PC-9 (cell line): Measurements from ENCODE around the gene SPAG5. TPM values are rescaled to one million over a fixed set of nuclear protein-coding genes. Genes with fewer than 3 reads are reported as not detected.

Experiments used
- BruUV-seq: library from RNA; stranded (reverse); fragments of 400-500 nt; replicated peaks from 2 replicates; lab custom pipeline; 2021; lab: Mats Ljungman, UMichigan
- CTCF ChIA-PET: fragments of 300-600 bp; sonication (Branson Sonifier 250); formaldehyde crosslinking; loops from one replicate; lab custom pipeline; 2022; ENCODE audit warnings: antibody characterized with exemption; lab: Charles Lee
- POLR2A ChIA-PET: fragments of 300-600 bp; sonication (Branson Sonifier 250); formaldehyde crosslinking; loops from one replicate; lab custom pipeline; 2022; ENCODE audit warnings: antibody characterized with exemption; ENCODE audit not compliant: unreplicated experiment; lab: Charles Lee
- DNase-seq, 2 experiments: peaks; one replicate each; pipeline versions ENCODE4 v3.0.0 to v3.0.0-alpha.2; 2015 to 2022; ENCODE audit warnings: mixed read lengths in 1 of 2
- H2AFZ ChIP-seq: fragments of 200-600 bp; sonication (generic); 2 replicates; pipeline ENCODE4 v1.8.1; 2017; ENCODE audit warnings: antibody characterized with exemption
- H3F3A ChIP-seq: fragments of 200-600 bp; sonication (generic); 2 replicates; pipeline ENCODE4 v1.8.1; 2017; ENCODE audit warnings: antibody characterized with exemption, mild to moderate bottlenecking, low read depth; ENCODE audit not compliant: insufficient read depth
- H3K27ac ChIP-seq: fragments of 200-600 bp; sonication (generic); 2 replicates; pipeline ENCODE4 v1.6.1; 2016; ENCODE audit warnings: mixed run types
- H3K27me3 ChIP-seq: fragments of 200-600 bp; sonication (generic); 2 replicates; pipeline ENCODE4 v1.6.1; 2016; ENCODE audit warnings: low read depth, mixed run types; ENCODE audit not compliant: insufficient read depth
- H3K36me3 ChIP-seq: fragments of 200-600 bp; sonication (generic); 2 replicates; pipeline ENCODE4 v1.6.1; 2016; ENCODE audit warnings: low read depth, mixed run types
- H3K4me1 ChIP-seq: fragments of 200-600 bp; sonication (generic); replicated peaks from 2 replicates; pipeline ENCODE4 v1.6.1; 2016; ENCODE audit warnings: mixed run types; ENCODE audit not compliant: insufficient read depth
- H3K4me2 ChIP-seq: fragments of 200-600 bp; sonication (generic); 2 replicates; pipeline ENCODE4 v1.6.1; 2017; ENCODE audit warnings: mixed run types
- H3K4me3 ChIP-seq: fragments of 200-600 bp; sonication (generic); 2 replicates; pipeline ENCODE4 v1.6.1; 2016; ENCODE audit warnings: mixed run types
- H3K79me2 ChIP-seq: fragments of 200-600 bp; sonication (generic); 2 replicates; pipeline ENCODE4 v1.6.1; 2017; ENCODE audit warnings: low read depth, mixed run types
- H3K9me2 ChIP-seq: fragments of 200-600 bp; sonication (generic); 2 replicates; pipeline ENCODE4 v1.8.1; 2017; ENCODE audit warnings: mild to moderate bottlenecking; ENCODE audit not compliant: insufficient read depth
- H3K9me3 ChIP-seq: fragments of 200-600 bp; sonication (generic); 2 replicates; pipeline ENCODE4 v1.8.1; 2016; ENCODE audit warnings: low read depth; ENCODE audit not compliant: insufficient read depth
- H4K20me1 ChIP-seq: fragments of 200-600 bp; sonication (generic); 2 replicates; pipeline ENCODE4 v1.8.1; 2017; ENCODE audit not compliant: insufficient read depth
- CTCF ChIP-seq: fragments of 200-600 bp; sonication (generic); conservative IDR thresholded peaks from 2 replicates; pipeline ENCODE4 v1.6.1; 2017; ENCODE audit warnings: mixed run types, antibody characterized with exemption, mild to moderate bottlenecking, moderate library complexity
- EZH2 ChIP-seq: fragments of 200-600 bp; sonication (generic); IDR thresholded peaks from 2 replicates; pipeline ENCODE4 v1.8.0; 2017; ENCODE audit warnings: antibody characterized with exemption, low read depth
- intact Hi-C: fragments of 100-400 bp; cut with micrococcal nuclease; formaldehyde crosslinking; loops from one replicate; pipeline ENCODE4 v1.10.0; 2022; ENCODE audit not compliant: unreplicated experiment
- total RNA-seq: library from RNA; stranded (reverse); gene quantifications from 2 replicates; pipeline ENCODE4 v1.2.3, GENCODE V29; 2021

The SPAG5 gene
- total RNA-seq, 1 experiment from 2014 or later: 101 TPM

- H3K4me3 ChIP-seq: no peak overlapping the region
- no peaks in the 10 kb centered on the region for H3K27me3 ChIP-seq
- no peak overlapping the region for H3K4me2 ChIP-seq
- H3K4me1 ChIP-seq: no peaks in the 10 kb centered on the region
- no peaks in the 10 kb centered on the region for H3K9me2 ChIP-seq
- POLR2A ChIA-PET: no interaction called here
- no peak overlapping the region for H3K27ac ChIP-seq
- no peaks in the 10 kb centered on the region for H3K9me3 ChIP-seq
- DNase-seq: no peak
- no peaks in the 10 kb centered on the region; the same call in 1 of the 2 replicates for H4K20me1 ChIP-seq
- H3K36me3 ChIP-seq: peaks cover 26% of the 10 kb centered on the region
- CTCF ChIA-PET: no interaction called here
- intact Hi-C loops: no loop called here
- no peaks in the 10 kb centered on the region for H3K79me2 ChIP-seq
- H2AFZ ChIP-seq: no peak overlapping the region
- no peaks in the 10 kb centered on the region for H3F3A ChIP-seq
- BruUV-seq: no TSS peak
- TF ChIP-seq EZH2 (no peak), CTCF (no peak)
Observed at GRCh38 chr17:28623696-28624095, 24.9 kb upstream of the SPAG5 start.

DNA sequence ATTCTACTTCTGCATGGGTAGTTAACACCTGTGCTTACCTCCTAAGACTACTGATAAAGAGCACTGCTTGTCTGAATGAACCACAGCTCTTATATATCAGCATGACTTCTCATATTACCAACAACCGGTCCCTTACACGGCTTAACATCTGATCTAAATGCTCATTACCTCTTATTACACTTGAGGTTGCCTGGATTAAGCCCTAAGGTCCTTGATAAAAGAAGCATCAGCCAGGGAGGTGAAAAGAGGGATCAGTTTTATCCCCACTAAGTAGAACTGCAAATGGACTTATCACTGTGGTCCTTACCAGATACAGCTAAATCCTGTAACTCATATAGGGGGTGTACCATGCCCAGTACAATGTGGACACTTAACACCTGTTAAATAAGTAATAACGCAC lies 23.4 kb upstream of the SPAG5 start:
- BruUV-seq: no TSS peak
- H3K9me3 ChIP-seq: no peaks in the 10 kb centered on the region

DNA sequence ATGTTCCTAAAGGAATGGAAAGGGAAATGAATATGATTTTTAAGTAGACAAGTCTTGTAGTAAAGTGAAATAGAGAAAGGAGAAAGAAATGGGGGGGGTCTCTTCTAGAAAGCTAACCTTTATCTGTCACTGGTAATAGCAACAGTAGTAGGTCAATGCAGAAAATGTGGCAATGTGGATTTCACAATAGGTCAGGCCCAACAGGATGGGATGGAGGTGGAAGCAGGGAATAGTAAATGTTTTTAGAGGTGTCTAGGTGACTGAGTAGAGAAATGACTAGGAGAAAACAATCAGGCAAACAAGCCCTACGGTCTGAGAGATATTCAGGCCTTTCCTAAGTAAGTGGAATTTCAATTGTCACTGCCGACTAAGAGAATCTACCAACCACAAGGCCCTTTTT lies 21.2 kb upstream of the SPAG5 start:
- Histone ChIP-seq H2AFZ (no peak overlapping the region), H3K9me3 (no peaks in the 10 kb centered on the region), H3K4me2 (no peak overlapping the region), H3K4me1 (no peaks in the 10 kb centered on the region), H3K9me2 (no peaks in the 10 kb centered on the region), H3K27ac (no peak overlapping the region), H3K4me3 (no peak overlapping the region), H4K20me1 (no peaks in the 10 kb centered on the region; the same call in 1 of the 2 replicates), H3K36me3 (peaks cover 40% of the 10 kb centered on the region), H3K27me3 (no peaks in the 10 kb centered on the region), H3F3A (no peaks in the 10 kb centered on the region), H3K79me2 (no peaks in the 10 kb centered on the region)
- ChIA-PET POLR2A (no interaction called here), CTCF (no interaction called here)
- no peak for DNase-seq
- BruUV-seq: no TSS peak
- intact Hi-C loops: no loop called here
- no peak for TF ChIP-seq CTCF
- no peak for TF ChIP-seq EZH2

More for the DNA sequence above, 23.4 kb upstream of the SPAG5 start:
- H4K20me1 ChIP-seq: no peaks in the 10 kb centered on the region; the same call in 1 of the 2 replicates
- DNase-seq: no peak
- no peaks in the 10 kb centered on the region for H3K27me3 ChIP-seq
- H3K4me2 ChIP-seq: no peak overlapping the region
- ChIA-PET POLR2A (no interaction called here), CTCF (no interaction called here)
- H3K36me3 ChIP-seq: peaks cover 29% of the 10 kb centered on the region
- H3K4me1 ChIP-seq: no peaks in the 10 kb centered on the region
- no peak overlapping the region for H2AFZ ChIP-seq
- no peak overlapping the region for H3K27ac ChIP-seq
- no peaks in the 10 kb centered on the region for H3F3A ChIP-seq
- H3K4me3 ChIP-seq: no peak overlapping the region
- TF ChIP-seq CTCF (no peak), EZH2 (no peak)
- no peaks in the 10 kb centered on the region for H3K79me2 ChIP-seq
- intact Hi-C loops: no loop called here
- no peaks in the 10 kb centered on the region for H3K9me2 ChIP-seq
